NAMALWA (cell line): Measurements from ENCODE around the gene SHROOM3.
A peak's percentile ranks its signal among the peaks of the same experiment; 100 is the strongest.

Experiments used
- DNase-seq: peaks from one replicate; pipeline ENCODE4 v3.0.0-alpha.2; 2015; ENCODE audit warnings: low spot score

Gene SHROOM3

GRCh38 chr4:76494243-76494642 lies 59.2 kb downstream of the SHROOM3 start:
- no peak for DNase-seq

GRCh38 chr4:76494871-76495590 lies 60.0 kb downstream of the SHROOM3 start:
- no peak for DNase-seq

GRCh38 chr4:76498550-76498949 lies 63.5 kb downstream of the SHROOM3 start:
- DNase-seq = no peak

GRCh38 chr4:76499461-76499860 lies 64.4 kb downstream of the SHROOM3 start:
- peak; percentile 15 for DNase-seq

- no peak for DNase-seq
These were observed 67.9 kb downstream of the SHROOM3 start for GRCh38 chr4:76502886-76503285.

GRCh38 chr4:76504613-76505465 lies 69.8 kb downstream of the SHROOM3 start:
- peak; percentile 76 for DNase-seq

GRCh38 chr4:76511947-76512346 lies 76.9 kb downstream of the SHROOM3 start:
- no peak for DNase-seq

GRCh38 chr4:76513482-76513881 lies 78.5 kb downstream of the SHROOM3 start:
- no peak for DNase-seq

GRCh38 chr4:76514087-76514486 lies 79.1 kb downstream of the SHROOM3 start:
- no peak for DNase-seq

- no peak for DNase-seq
These were observed 81.2 kb downstream of the SHROOM3 start for GRCh38 chr4:76515975-76516843.

- DNase-seq = no peak
These were observed 83.2 kb downstream of the SHROOM3 start for GRCh38 chr4:76518241-76518640.

- DNase-seq = no peak
These were observed 88.6 kb downstream of the SHROOM3 start for GRCh38 chr4:76523593-76523992.

GRCh38 chr4:76525751-76526150 lies 90.7 kb downstream of the SHROOM3 start:
- no peak for DNase-seq

GRCh38 chr4:76526585-76526990 lies 91.6 kb downstream of the SHROOM3 start:
- no peak for DNase-seq

GRCh38 chr4:76527666-76528065 lies 92.6 kb downstream of the SHROOM3 start:
- DNase-seq = no peak

GRCh38 chr4:76531597-76531996 lies 96.6 kb downstream of the SHROOM3 start:
- no peak for DNase-seq

GRCh38 chr4:76532805-76533204 lies 97.8 kb downstream of the SHROOM3 start:
- DNase-seq = no peak

- no peak for DNase-seq
These were observed 98.3 kb downstream of the SHROOM3 start for GRCh38 chr4:76533314-76533713.

GRCh38 chr4:76535603-76536372 lies 100.8 kb downstream of the SHROOM3 start:
- no peak for DNase-seq

GRCh38 chr4:76536373-76536689 lies 101.3 kb downstream of the SHROOM3 start:
- DNase-seq = no peak

- DNase-seq = no peak
These were observed 103.3 kb downstream of the SHROOM3 start for GRCh38 chr4:76538296-76538695.

GRCh38 chr4:76539979-76540378 lies 105.0 kb downstream of the SHROOM3 start:
- no peak for DNase-seq
